K562 (cell line): Measurements from ENCODE around the gene FBXW9. TPM values are rescaled to one million over a fixed set of nuclear protein-coding genes. Genes with fewer than 3 reads are reported as not detected.

ENCODE experiments used
- CHCHD3 ChIP-seq: fragments of 250-450 bp; sonication (Bioruptor Pico); IDR thresholded peaks from 2 replicates; pipeline ENCODE4 v2.1.2; 2022; ENCODE audit warnings: mild to moderate bottlenecking
- GABPA ChIP-seq: fragments of 200-800 bp; sonication (Bioruptor generic); conservative IDR thresholded peaks from 2 replicates; pipeline ENCODE4 v1.6.1; 2016; ENCODE audit warnings: low read depth, missing genetic modification characterization, missing compliant biosample characterization
- HDAC8 ChIP-seq: fragments of 450-650 bp; IDR thresholded peaks from 2 replicates; pipeline ENCODE4 v1.6.1; 2016; ENCODE audit warnings: mild to moderate bottlenecking, missing genetic modification characterization, moderate library complexity, missing compliant biosample characterization
- KDM4B ChIP-seq, 2 experiments: fragments of 450-650 bp in 1 of 2; sonication (generic) in 1 of 2; IDR thresholded peaks; 2 replicates each; pipeline ENCODE4 v1.6.1; 2016 to 2017; ENCODE audit warnings: borderline replicate concordance in 2 of 2, antibody characterized with exemption in 1 of 2, low read depth in 1 of 2, mild to moderate bottlenecking in 1 of 2
- MAFF ChIP-seq: IDR thresholded peaks from 2 replicates; pipeline ENCODE4 v1.6.1; 2012; ENCODE audit warnings: low read length, improper control_type of control experiment
- MEF2D ChIP-seq: conservative IDR thresholded peaks from 2 replicates; pipeline ENCODE4 v1.6.1; 2016; ENCODE audit warnings: low read depth, missing genetic modification characterization, missing compliant biosample characterization
- MTA1 ChIP-seq: fragments of 450-650 bp; IDR thresholded peaks from 2 replicates; pipeline ENCODE4 v1.6.1; 2017; ENCODE audit warnings: borderline replicate concordance
- MTA3 ChIP-seq: fragments of 450-650 bp; formaldehyde crosslinking; IDR thresholded peaks from 2 replicates; pipeline ENCODE4 v1.6.1; 2017; ENCODE audit warnings: mild to moderate bottlenecking, borderline replicate concordance
- PCBP2 ChIP-seq: fragments of 200-400 bp; formaldehyde crosslinking; IDR thresholded peaks from 2 replicates; pipeline ENCODE4 v1.6.1; 2018; ENCODE audit warnings: low read length, low read depth, mild to moderate bottlenecking, moderate library complexity; ENCODE audit not compliant: poor library complexity, severe bottlenecking
- RAD51 ChIP-seq: fragments of 450-650 bp; IDR thresholded peaks from 2 replicates; pipeline ENCODE4 v1.7.1; 2016; ENCODE audit warnings: low read depth, mild to moderate bottlenecking, borderline replicate concordance
- RCOR1 ChIP-seq, 2 experiments: IDR thresholded peaks; 2 replicates each; pipeline ENCODE4 v1.6.1; 2012; ENCODE audit warnings: low read depth in 2 of 2, low read length in 2 of 2, borderline replicate concordance in 1 of 2, improper control_type of control experiment in 1 of 2
- RHOXF2B ChIP-seq: fragments of 250-450 bp; sonication (Bioruptor Pico); conservative IDR thresholded peaks from 2 replicates; pipeline ENCODE4 v1.5.1; 2021
- SIX5 ChIP-seq, 2 experiments: IDR thresholded peaks; 2 replicates each; pipeline ENCODE4 v1.6.1; 2011; ENCODE audit warnings: low read length in 2 of 2, borderline replicate concordance in 1 of 2, low read depth in 1 of 2, mild to moderate bottlenecking in 1 of 2, moderate library complexity in 1 of 2; ENCODE audit not compliant: insufficient read depth in 1 of 2
- TCF7L2 ChIP-seq: fragments of 150-350 bp; IDR thresholded peaks from 2 replicates; pipeline ENCODE4 v1.6.1; 2016; ENCODE audit warnings: low read depth, mild to moderate bottlenecking, low read length, moderate library complexity
- USF1 ChIP-seq: sonication (generic); formaldehyde crosslinking; IDR thresholded peaks from 2 replicates; pipeline ENCODE4 v1.9.0; 2022; ENCODE audit warnings: mild to moderate bottlenecking, missing genetic modification reagents
- USF2 ChIP-seq: sonication (generic); formaldehyde crosslinking; IDR thresholded peaks from 2 replicates; pipeline ENCODE4 v1.5.0; 2020; ENCODE audit warnings: missing genetic modification reagents
- ZBTB26 ChIP-seq: fragments of 450-650 bp; formaldehyde crosslinking; IDR thresholded peaks from 2 replicates; pipeline ENCODE4 v1.4.0; 2022; ENCODE audit warnings: missing genetic modification characterization
- ZNF121 ChIP-seq: sonication (generic); formaldehyde crosslinking; conservative IDR thresholded peaks from 2 replicates; pipeline ENCODE4 v1.8.0; 2022; ENCODE audit warnings: missing genetic modification reagents
- ZNF347 ChIP-seq: fragments of 450-650 bp; formaldehyde crosslinking; IDR thresholded peaks from 2 replicates; pipeline ENCODE4 v1.4.0; 2020; ENCODE audit warnings: low read depth, mild to moderate bottlenecking, moderate library complexity
- ZNF384 ChIP-seq: IDR thresholded peaks from 2 replicates; pipeline ENCODE4 v1.6.1; 2012; ENCODE audit warnings: low read depth, low read length, improper control_type of control experiment
- ZNF507 ChIP-seq: conservative IDR thresholded peaks from 2 replicates; pipeline ENCODE4 v1.6.1; 2017; ENCODE audit warnings: missing genetic modification characterization, missing compliant biosample characterization
- ZNF639 ChIP-seq, 2 experiments: fragments of 200-800 bp in 1 of 2; sonication (Bioruptor generic) in 1 of 2; sonication (generic) in 1 of 2; formaldehyde crosslinking in 1 of 2; IDR thresholded peaks in 1 of 2; conservative IDR thresholded peaks in 1 of 2; 2 replicates each; pipeline versions ENCODE4 v1.5.0 to v1.6.1; 2016 to 2020; ENCODE audit warnings: missing compliant biosample characterization in 1 of 2, missing genetic modification characterization in 1 of 2, missing genetic modification reagents in 1 of 2
- polyA plus RNA-seq, 8 experiments: library from polyadenylated mRNA; depleted of rRNA in 4 of 8; stranded (reverse) in 5 of 8; unstranded in 3 of 8; fragments of >200 nt; fragmentation: Nextera tagmentation in 2 of 8; fragmentation: Illumina TruSeq in 1 of 8; extraction: Ambion mirVana in 2 of 8; extraction: Trizol in 1 of 8; gene quantifications; 2 replicates each; pipeline versions ENCODE4 v1.2.1 to v1.2.3, GENCODE V29; 2011 to 2014; ENCODE audit warnings: inconsistent platforms in 1 of 8, missing spikeins in 1 of 8
- total RNA-seq, 7 experiments: library from RNA; depleted of rRNA in 6 of 7; stranded (reverse); fragments of >200 nt in 6 of 7; fragmentation: Illumina TruSeq in 2 of 7; extraction: Trizol in 2 of 7; gene quantifications; 2 replicates each; pipeline versions ENCODE4 v1.2.1 to v1.2.3, GENCODE V29; 2011 to 2021; ENCODE audit warnings: low replicate concordance in 1 of 7

FBXW9 gene
- total and polyA plus RNA-seq, 9 of the 15 experiments (the other 6 are each of a cell fraction or from before 2014, with no cell fraction given): 0.23 to 21.7 (median 6.2) TPM

- no peak for TF ChIP-seq ZBTB26 (CRISPR knock-in tag)
- peak; percentile 95 for TF ChIP-seq MTA3
- 0 out of 2 replicates have a peak, but pooled peaks have one; percentile 65 for TF ChIP-seq RHOXF2B
- no peak for TF ChIP-seq TCF7L2
- TF ChIP-seq ZNF384: peak; percentile 99
- TF ChIP-seq HDAC8: no peak
- TF ChIP-seq RCOR1 (IDR thresholded peaks at IDR 0.05; ENCODE audit: borderline replicate concordance in 1 of 2, low read depth in 2 of 2, low read length in 2 of 2): peak in 1 of 2 experiments; percentile 67; a peak in 1 of 4 replicates
- TF ChIP-seq ZNF347: no peak
- peak; percentile 100 for TF ChIP-seq RAD51
- TF ChIP-seq CHCHD3: no peak
- TF ChIP-seq USF1: peak; percentile 97
- TF ChIP-seq ZNF121 (CRISPR knock-in tag): no peak
- peak in 1 of 2 experiments; percentile 59; a peak in 1 of 4 replicates for TF ChIP-seq KDM4B (IDR thresholded peaks at IDR 0.05; ENCODE audit: borderline replicate concordance in 2 of 2, low read depth in 1 of 2)
- TF ChIP-seq ZNF639 (CRISPR knock-in tag; conservative IDR thresholded peaks at IDR 0.05 in 1 of 2, IDR thresholded peaks at IDR 0.05 in 1 of 2): peak in 1 of 2 experiments; percentile 95; a peak in 2 of 4 replicates
- TF ChIP-seq SIX5 (IDR thresholded peaks at IDR 0.05; ENCODE audit: borderline replicate concordance in 1 of 2, insufficient read depth in 1 of 2, low read depth in 1 of 2, low read length in 2 of 2): no peak; a peak in 1 of 4 replicates
- TF ChIP-seq PCBP2: no peak
- peak; percentile 92 for TF ChIP-seq GABPA (tag)
- no peak for TF ChIP-seq MTA1
- TF ChIP-seq MAFF: peak; percentile 38
- TF ChIP-seq MEF2D (tag): 0 out of 2 replicates have a peak, but pooled peaks have one; percentile 51
- TF ChIP-seq USF2 (CRISPR knock-in tag): peak; percentile 98
- no peak for TF ChIP-seq ZNF507 (tag)
Measured at GRCh38 chr19:12722566-12723380, 26.3 kb upstream of the FBXW9 start (continued).
